ENCODE data around the gene NRN1L.

GRCh38 chr16:67928561-67929364 lies 44.1 kb downstream of the NRN1L start:
- TF ChIP-seq YY1 (IDR thresholded peaks at IDR 0.05; ENCODE audit: insufficient read depth, insufficient read length) (no peak), ZNF274 (IDR thresholded peaks at IDR 0.05; ENCODE audit: low read depth, low read length) (no peak), SUZ12 (IDR thresholded peaks at IDR 0.05; ENCODE audit: extremely low read depth, insufficient read depth, insufficient read length) (no peak)

Data from NT2/D1 (cell line).